Heart left ventricle (tissue), 16 donors: ENCODE data around the gene TTC34. TPM values are rescaled to one million over a fixed set of nuclear protein-coding genes. Genes with fewer than 3 reads are reported as not detected.
A peak's percentile ranks its signal among the peaks of the same experiment; 100 is the strongest.

Source experiments
- ATAC-seq, 4 donors: fragments of 200-7000 bp; cut with Tn5 transposase; one replicate each; pipeline ENCODE4 v1.9.1; 2020 to 2022; ENCODE audit warnings: moderate library complexity in 4 of 4, mild to moderate bottlenecking in 3 of 4, moderate number of reproducible peaks in 1 of 4
- DNase-seq, 5 donors: peaks; one replicate each; pipeline ENCODE4 v3.0.0-alpha.2; 2020
- H3K27ac ChIP-seq, 12 donors: fragments of 200-600 bp; sonication (generic) in 4 of 12; one replicate each; pipeline versions ENCODE4 v1.5.0 to v1.8.0; 2016 to 2022; ENCODE audit warnings: mild to moderate bottlenecking in 2 of 12
- H3K27me3 ChIP-seq, 9 donors: fragments of 200-600 bp; sonication (generic) in 2 of 9; one replicate each; pipeline versions ENCODE4 v1.5.1 to v1.8.0; 2016 to 2022; ENCODE audit warnings: mild to moderate bottlenecking in 3 of 9
- H3K36me3 ChIP-seq, 9 donors: fragments of 200-600 bp; sonication (generic) in 2 of 9; one replicate each; pipeline versions ENCODE4 v1.5.0 to v1.8.0; 2018 to 2022; ENCODE audit warnings: mild to moderate bottlenecking in 2 of 9
- H3K4me1 ChIP-seq, 12 donors: fragments of 200-600 bp; sonication (generic) in 4 of 12; one replicate each; pipeline versions ENCODE4 v1.5.0 to v1.8.0; 2016 to 2022; ENCODE audit warnings: mild to moderate bottlenecking in 3 of 12
- H3K4me3 ChIP-seq, 12 donors: fragments of 200-600 bp; sonication (generic) in 4 of 12; one replicate each; pipeline versions ENCODE4 v1.5.0 to v1.8.0; 2017 to 2022; ENCODE audit warnings: mild to moderate bottlenecking in 9 of 12, moderate library complexity in 4 of 12
- H3K9me3 ChIP-seq, 12 donors: fragments of 200-600 bp; sonication (generic) in 4 of 12; one replicate each; pipeline versions ENCODE4 v1.5.0 to v1.8.0; 2016 to 2022; ENCODE audit warnings: mild to moderate bottlenecking in 1 of 12
- CTCF ChIP-seq, 12 donors: fragments of 200-600 bp; sonication (generic) in 4 of 12; IDR thresholded peaks; one replicate each; pipeline versions ENCODE4 v1.5.0 to v1.8.0; 2018 to 2022; ENCODE audit warnings: antibody characterized with exemption in 12 of 12, mild to moderate bottlenecking in 5 of 12
- POLR2A ChIP-seq, 2 donors: fragments of 450-650 bp; IDR thresholded peaks; one replicate each; pipeline ENCODE4 v1.6.1; 2017; ENCODE audit warnings: antibody characterized with exemption in 2 of 2, mild to moderate bottlenecking in 2 of 2, moderate library complexity in 2 of 2
- WGBS, 4 donors: extraction: QIAGEN DNeasy Blood & Tissue Kit in 2 of 4; methylation state at CpG; one replicate each; pipeline versions ENCODE4 v1.1.5 to v1.1.7; 2013 to 2018; 5-methylcytosine and 5-hydroxymethylcytosine counted together
- intact Hi-C, 10 donors: fragments of 100-400 bp; cut with DNase I; formaldehyde crosslinking; loops; one replicate each; pipeline versions ENCODE4 v1.11.1 to v1.14.2; 2022
- polyA plus RNA-seq, 2 donors: library from polyadenylated mRNA; stranded (reverse); fragments of 200-250 nt; gene quantifications; one replicate each; pipeline ENCODE4 v1.2.3, GENCODE V29; 2013
- total RNA-seq, 9 donors: library from RNA; depleted of rRNA in 2 of 9; stranded (reverse); fragments of >200 nt in 2 of 9; fragmentation: NEBNext Ultra II Directional in 3 of 9; extraction: Animal tissue kit (Norgen Biotek cat#: 25700) in 3 of 9; gene quantifications; one replicate each; pipeline versions ENCODE4 v1.1.0 to v1.2.4, GENCODE V29; 2016 to 2023
- donor health status: ischemic (EF 13 %, LVEDD 7.1; RV severe dilation, severe dysfunction).
- donor health status: healthy with polysubstance abuse.
- donor health status: DM: no; HTN: yes; CAD: no.
- donor health status: DM: no; HTN: no; CAD: no.
- donor health status: ischemic (EF 25% LVEDD 6.9; RV normal size, moderate dysfunction).
- donor health status: ischemic (EF 25% LVEDD 5.7; RV mildly dilated, moderate dysfunction).
- donor health status: healthy.
- donor health status: DM: yes; HTN: yes; CAD: no.
- donor health status: ischemic (EF 35%, LVEDD 5.7; RV mildly dilated, moderate dysfunction).
- donor health status: nonischemic (EF 11% LVEDD 7.7; RV severe dilation, severe dysfunction).
- donor health status: DM: yes; HTN: yes; CAD: no.
- donor health status: PGD.
- donor health status: ischemic (EF 29% LVEDD 5.4; RV normal size, mild dysfunction).
- donor health status: nonischemic (EF 23%, LVEDD 6.1; RV moderate dilation, normal function).

TTC34 gene
- total and polyA plus RNA-seq, 11 donors, result 0.06 to 0.67 (median 0.42) TPM; not detected in 1

- H3K4me1 ChIP-seq, result no peaks in the 10 kb centered on the region
- intact Hi-C loops, result no loop called here
- H3K27me3 ChIP-seq, result peaks cover 2 to 30% (median 12%) of the 10 kb centered on the region in 9 donors
- TF ChIP-seq CTCF (IDR thresholded peaks at IDR 0.05), result no peak
- no peak for ATAC-seq
- no peak overlapping the region for H3K4me3 ChIP-seq
- 70 to 84% (median 80%) methylated on average over 6 of the region's 6 CpGs for WGBS, 4 donors
- no peak overlapping the region for H3K27ac ChIP-seq
- peak in 2 of 5 donors; percentile 1 to 14 for DNase-seq
- no peaks in the 10 kb centered on the region for H3K36me3 ChIP-seq
- H3K9me3 ChIP-seq, result peaks cover 0 to 42% (median 27%) of the 10 kb centered on the region in 12 donors
Observed at GRCh38 chr1:2795926-2796325, 5.6 kb downstream of the TTC34 start.

GRCh38 chr1:2791027-2791760 is 10.3 kb downstream of the TTC34 start:
- TF ChIP-seq POLR2A (IDR thresholded peaks at IDR 0.05), result no peak
- no peak for TF ChIP-seq CTCF (IDR thresholded peaks at IDR 0.05)
- Histone ChIP-seq H3K27me3 (peaks cover 27 to 66% (median 48%) of the 10 kb centered on the region in 9 donors), H3K4me1 (peaks cover 0 to 9% (median 0%) of the 10 kb centered on the region in 12 donors), H3K9me3 (peaks cover 0 to 42% (median 27%) of the 10 kb centered on the region in 12 donors), H3K4me3 (no peak overlapping the region), H3K27ac (no peak overlapping the region), H3K36me3 (no peaks in the 10 kb centered on the region)
- ATAC-seq, result no peak
- WGBS, 4 donors, result 72 to 77% (median 73%) methylated on average over 18 of the region's 18 CpGs
- intact Hi-C loops, result no loop called here
- peak in 2 of 5 donors; percentile 3 to 54 for DNase-seq

DNA sequence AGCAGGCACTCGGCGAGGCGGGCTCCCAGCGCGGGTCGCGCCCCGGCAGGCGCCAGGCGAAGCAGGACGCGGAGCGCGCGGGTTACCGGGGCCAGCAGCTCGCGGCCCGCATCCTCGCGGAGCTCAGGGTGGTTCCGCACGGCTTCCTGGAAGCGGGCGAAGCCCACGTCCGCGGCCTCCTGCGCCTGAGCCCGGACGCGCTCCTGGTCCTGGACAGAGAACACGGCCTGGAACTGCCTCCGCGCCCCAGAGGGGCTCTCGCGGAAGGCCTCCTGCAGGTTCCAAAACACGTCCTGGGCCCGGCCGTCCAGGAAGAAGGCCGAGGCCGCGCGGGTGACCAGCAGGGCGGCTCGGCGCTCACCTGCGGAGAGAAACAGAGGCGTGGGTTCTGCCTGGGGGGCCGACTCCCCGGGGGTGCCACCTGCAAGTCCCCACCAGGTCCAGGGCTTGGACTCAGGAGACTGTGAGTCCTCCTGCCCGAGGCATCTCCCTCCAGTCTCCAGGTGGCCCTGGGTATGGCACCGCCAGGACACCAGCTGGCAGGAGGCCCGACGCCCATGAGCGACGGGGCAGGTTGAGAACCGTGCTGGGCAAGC is 11.4 kb downstream of the TTC34 start:
- Histone ChIP-seq H3K27ac (no peak overlapping the region), H3K4me3 (no peak overlapping the region), H3K4me1 (peaks cover 0 to 9% (median 0%) of the 10 kb centered on the region in 12 donors), H3K9me3 (peaks cover 0 to 39% (median 26%) of the 10 kb centered on the region in 12 donors), H3K27me3 (peaks cover 28 to 76% (median 48%) of the 10 kb centered on the region in 9 donors), H3K36me3 (no peaks in the 10 kb centered on the region)
- TF ChIP-seq CTCF (IDR thresholded peaks at IDR 0.05) (no peak), POLR2A (IDR thresholded peaks at IDR 0.05) (no peak)
- intact Hi-C loops, result loop anchor here in 7 of 10 donors (5.0 kb wide), 2 partner anchors 373 to 378 kb away; partner anchors contain the start of gene PEX10 (in 4 of the 7)
- ATAC-seq (no peak), DNase-seq (peak in 2 of 5 donors; percentile 17 to 60)
- 15 to 47% (median 17%) methylated on average over 12 to 58 of the region's 58 CpGs for WGBS, 4 donors
